Measurements from ENCODE around the gene SMPD4.
"Not testable (repeated sequence)": the region's sequence is repeated elsewhere in the genome, so short reads cannot be mapped to it uniquely, and the experiment has no call there.

- not testable (repeated sequence) for TF ChIP-seq POLR2A, CTCF (IDR thresholded peaks at IDR 0.05)
Measured at GRCh38 chr2:130120924-130121323, 60.5 kb downstream of the SMPD4 start.

Measured in esophagus squamous epithelium (tissue), 4 donors.